HCT116 (cell line): Measurements from ENCODE around the gene SLC35F1. TPM values are rescaled to one million over a fixed set of nuclear protein-coding genes. Genes with fewer than 3 reads are reported as not detected.

Experiments
- ATAC-seq: fragments of 200-7000 bp; cut with Tn5 transposase; 2 replicates; pipeline ENCODE4 v1.9.1; 2020; ENCODE audit warnings: mild to moderate bottlenecking, moderate library complexity
- BruUV-seq: library from RNA; stranded (reverse); fragments of 400-500 nt; replicated peaks from 2 replicates; lab custom pipeline; 2021; lab: Mats Ljungman, UMichigan
- CTCF ChIA-PET: fragments of 300-600 bp; sonication (Branson Sonifier 250); formaldehyde crosslinking; loops from one replicate; lab custom pipeline; 2021; ENCODE audit warnings: antibody characterized with exemption; lab: Charles Lee
- POLR2A ChIA-PET: fragments of 300-600, 350-600 bp; sonication (Branson Sonifier 250); formaldehyde crosslinking; loops from one replicate; lab custom pipeline; 2021; ENCODE audit warnings: antibody characterized with exemption; lab: Charles Lee
- RAD21 ChIA-PET, 2 experiments: fragments of 300-600 bp; sonication (Branson Sonifier 250); formaldehyde crosslinking; loops; one replicate each; lab custom pipeline; 2023; ENCODE audit warnings: low total read pairs in 2 of 2; ENCODE audit not compliant: uncharacterized antibody in 2 of 2, unreplicated experiment in 2 of 2, low non-redundant PET in 1 of 2; lab: Charles Lee
- DNase-seq: peaks from one replicate; pipeline ENCODE4 v3.0.0-alpha.2; 2010; ENCODE audit warnings: low read depth, low spot score
- H2AFZ ChIP-seq: fragments of 200-600 bp; shearing (Covaris generic), sonication (generic); 2 replicates; pipeline ENCODE4 v1.6.1; 2017; ENCODE audit warnings: low read depth, mixed run types, mixed read lengths, antibody characterized with exemption, low read length; ENCODE audit not compliant: poor library complexity, severe bottlenecking
- H3K27ac ChIP-seq: 2 replicates; pipeline ENCODE4 v1.5.1; 2012; ENCODE audit warnings: low read depth, low read length
- H3K27me3 ChIP-seq: fragments of 200-600 bp; sonication (generic); 2 replicates; pipeline ENCODE4 v1.6.1; 2016; ENCODE audit warnings: mixed run types, low read length, mixed read lengths; ENCODE audit not compliant: insufficient read depth
- H3K36me3 ChIP-seq, 2 experiments: fragments of 200-500 bp in 1 of 2; fragments of 200-600 bp in 1 of 2; sonication (Bioruptor generic) in 1 of 2; sonication (generic) in 1 of 2; 2 replicates each; pipeline versions ENCODE4 v1.5.1 to v1.6.1; 2014 to 2016; ENCODE audit warnings: low read length in 2 of 2, inconsistent platforms in 1 of 2, mixed read lengths in 1 of 2, mixed run types in 1 of 2; ENCODE audit not compliant: insufficient read depth in 2 of 2, control insufficient read depth in 1 of 2
- H3K4me1 ChIP-seq, 2 experiments: fragments of 200-600 bp in 1 of 2; sonication (generic) in 1 of 2; 2 replicates each; pipeline versions ENCODE4 v1.5.1 to v1.6.1; 2012 to 2017; ENCODE audit warnings: low read length in 2 of 2, inconsistent platforms in 1 of 2, mild to moderate bottlenecking in 1 of 2, mixed read lengths in 1 of 2, mixed run types in 1 of 2, moderate library complexity in 1 of 2; ENCODE audit not compliant: insufficient read depth in 2 of 2, control insufficient read depth in 1 of 2
- H3K4me2 ChIP-seq: fragments of 200-600 bp; sonication (generic); 2 replicates; pipeline ENCODE4 v1.6.1; 2017; ENCODE audit warnings: mixed run types, low read length, mixed read lengths
- H3K4me3 ChIP-seq, 2 experiments: fragments of 200-600 bp in 1 of 2; sonication (generic) in 1 of 2; replicated peaks in 1 of 2; 2 replicates each; pipeline ENCODE4 v1.5.1; 2011 to 2016; ENCODE audit warnings: low read length in 2 of 2, control low read depth in 1 of 2, low read depth in 1 of 2, mild to moderate bottlenecking in 1 of 2, mixed read lengths in 1 of 2, mixed run types in 1 of 2
- H3K79me2 ChIP-seq: fragments of 200-600 bp; sonication (generic); 2 replicates; pipeline ENCODE4 v1.6.1; 2017; ENCODE audit warnings: mild to moderate bottlenecking, mixed run types, low read length, moderate library complexity, mixed read lengths; ENCODE audit not compliant: insufficient read depth
- H3K9ac ChIP-seq: fragments of 200-600 bp; sonication (generic); 2 replicates; pipeline ENCODE4 v1.6.1; 2016; ENCODE audit warnings: low read length, mixed read lengths
- H3K9me2 ChIP-seq: fragments of 200-600 bp; sonication (generic), shearing (Covaris generic); 2 replicates; pipeline ENCODE4 v1.6.1; 2017; ENCODE audit warnings: mixed run types, mild to moderate bottlenecking, moderate library complexity; ENCODE audit not compliant: insufficient read depth
- H3K9me3 ChIP-seq, 2 experiments: fragments of 200-500 bp in 1 of 2; fragments of 200-600 bp in 1 of 2; sonication (Bioruptor generic) in 1 of 2; sonication (generic) in 1 of 2; 2 replicates each; pipeline ENCODE4 v1.6.1; 2014 to 2017; ENCODE audit warnings: low read length in 2 of 2, mixed read lengths in 2 of 2, inconsistent platforms in 1 of 2, low read depth in 1 of 2, mild to moderate bottlenecking in 1 of 2, mixed run types in 1 of 2, moderate library complexity in 1 of 2; ENCODE audit not compliant: control insufficient read depth in 1 of 2, insufficient read depth in 1 of 2
- H4K20me1 ChIP-seq: fragments of 200-600 bp; sonication (generic), shearing (Covaris generic); 2 replicates; pipeline ENCODE4 v1.6.1; 2017; ENCODE audit warnings: mixed run types, mild to moderate bottlenecking, moderate library complexity; ENCODE audit not compliant: insufficient read depth
- CBX3 ChIP-seq: IDR thresholded peaks from 2 replicates; pipeline ENCODE4 v1.6.1; 2012; ENCODE audit warnings: low read depth
- EGR1 ChIP-seq: IDR thresholded peaks from 2 replicates; pipeline ENCODE4 v1.6.1; 2012; ENCODE audit warnings: low read depth
- EZH2 ChIP-seq: fragments of 200-600 bp; sonication (generic); IDR thresholded peaks from 2 replicates; pipeline ENCODE4 v1.6.1; 2017; ENCODE audit warnings: antibody characterized with exemption, mixed run types
- EZH2phosphoT487 ChIP-seq: fragments of 200-600 bp; IDR thresholded peaks from 2 replicates; pipeline ENCODE4 v1.6.1; 2018; ENCODE audit warnings: antibody characterized with exemption, borderline replicate concordance
- JUND ChIP-seq: IDR thresholded peaks from 2 replicates; pipeline ENCODE4 v1.6.1; 2012
- POLR2A ChIP-seq: IDR thresholded peaks from 2 replicates; pipeline ENCODE4 v1.7.0; 2011; ENCODE audit warnings: borderline replicate concordance; ENCODE audit not compliant: insufficient read depth, insufficient read length; ENCODE audit errors: extremely low read depth
- POLR2AphosphoS5 ChIP-seq: IDR thresholded peaks from 2 replicates; pipeline ENCODE4 v1.6.1; 2011; ENCODE audit warnings: mild to moderate bottlenecking, low read depth, low read length, moderate library complexity
- SIN3A ChIP-seq: IDR thresholded peaks from 2 replicates; pipeline ENCODE4 v1.6.1; 2012; ENCODE audit warnings: low read depth
- SP1 ChIP-seq: IDR thresholded peaks from 2 replicates; pipeline ENCODE4 v1.6.1; 2012; ENCODE audit warnings: low read depth
- SRF ChIP-seq: IDR thresholded peaks from 2 replicates; pipeline ENCODE4 v1.6.1; 2012; ENCODE audit warnings: low read depth
- TCF7L2 ChIP-seq: IDR thresholded peaks from 2 replicates; pipeline ENCODE4 v1.7.0; 2011; ENCODE audit warnings: borderline replicate concordance, inconsistent platforms; ENCODE audit not compliant: insufficient read depth, insufficient read length; ENCODE audit errors: extremely low read depth
- YY1 ChIP-seq: IDR thresholded peaks from 2 replicates; pipeline ENCODE4 v1.6.1; 2011; ENCODE audit warnings: low read length, low read depth, moderate library complexity, mild to moderate bottlenecking; ENCODE audit not compliant: insufficient replicate concordance; ENCODE audit errors: extremely low read depth
- ZFX ChIP-seq: fragments of 450-650 bp; IDR thresholded peaks from 2 replicates; pipeline ENCODE4 v1.6.1; 2017
- ZNF274 ChIP-seq: fragments of 200-500 bp; sonication (Bioruptor generic); IDR thresholded peaks from 2 replicates; pipeline ENCODE4 v1.6.1; 2014; ENCODE audit warnings: mild to moderate bottlenecking, low read depth, low read length, inconsistent platforms
- intact Hi-C: fragments of 100-400 bp; cut with micrococcal nuclease; formaldehyde crosslinking; loops from 2 replicates; pipeline ENCODE4 v1.10.0; 2022
- total RNA-seq: library from RNA; stranded (reverse); gene quantifications from one replicate; pipeline ENCODE4 v1.2.1, GENCODE V29; 2021; ENCODE audit not compliant: unreplicated experiment
- TF ChIP-seq, protein P1 (sequence below): IDR thresholded peaks from 2 replicates; pipeline ENCODE4 v1.6.1; 2012
- TF ChIP-seq, protein P2 (sequence below): IDR thresholded peaks from 2 replicates; pipeline ENCODE4 v1.6.1; 2012; ENCODE audit warnings: low read depth
- TF ChIP-seq, protein P3 (sequence below), 3 experiments: fragments of 200-600 bp in 1 of 3; sonication (generic) in 1 of 3; IDR thresholded peaks in 2 of 3; conservative IDR thresholded peaks in 1 of 3; 2 replicates each; pipeline ENCODE4 v1.5.1; 2012 to 2017; ENCODE audit warnings: low read depth in 2 of 3, low read length in 2 of 3, antibody characterized with exemption in 1 of 3, borderline replicate concordance in 1 of 3, control low read depth in 1 of 3, mild to moderate bottlenecking in 1 of 3, mixed read lengths in 1 of 3, mixed run types in 1 of 3, moderate library complexity in 1 of 3; ENCODE audit not compliant: insufficient read depth in 1 of 3
- TF ChIP-seq, protein P4 (sequence below): IDR thresholded peaks from 2 replicates; pipeline ENCODE4 v1.6.1; 2012
- TF ChIP-seq, protein P5 (sequence below): IDR thresholded peaks from 2 replicates; pipeline ENCODE4 v1.6.1; 2011; ENCODE audit warnings: mild to moderate bottlenecking, low read length, moderate library complexity; ENCODE audit not compliant: insufficient replicate concordance; ENCODE audit errors: extremely low read depth

Gene SLC35F1
- total RNA-seq, 1 experiment from 2014 or later: 0.07 TPM

DNA sequence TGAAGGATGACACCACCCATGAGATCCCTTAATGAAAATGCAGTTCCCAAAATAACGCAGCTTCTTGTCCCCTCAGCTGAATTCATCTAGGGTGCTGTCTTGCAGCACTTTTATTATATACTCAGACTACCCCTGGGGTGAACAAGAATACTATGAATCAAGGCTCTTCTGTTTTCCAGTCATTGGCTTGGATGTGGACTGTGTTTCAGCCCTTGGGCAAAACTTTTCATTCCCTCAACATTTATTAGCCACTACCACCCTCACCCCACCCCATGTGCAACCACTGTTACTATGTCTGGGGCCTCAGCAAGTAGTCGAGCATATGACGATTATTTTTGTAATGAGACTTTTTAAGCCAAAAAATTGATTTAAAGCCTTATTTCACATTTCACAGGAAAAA is 321.8 kb downstream of the SLC35F1 start:
- no peak overlapping the region for H2AFZ ChIP-seq
- H3K4me1 ChIP-seq: no peaks in the 10 kb centered on the region
- 0 out of 2 replicates have a peak, but pooled peaks cover 3% of the 10 kb centered on the region for H3K27me3 ChIP-seq
- no peak overlapping the region for H3K4me3 ChIP-seq
- no peak overlapping the region for H3K4me2 ChIP-seq
- no peaks in the 10 kb centered on the region; the same call in 1 of the 2 replicates for H3K9me2 ChIP-seq
- no TSS peak for BruUV-seq
- CTCF ChIA-PET: no interaction called here
- no peaks in the 10 kb centered on the region for H3K9me3 ChIP-seq
- no peaks in the 10 kb centered on the region for H3K36me3 ChIP-seq
- POLR2A ChIA-PET: no interaction called here
- H3K79me2 ChIP-seq: no peaks in the 10 kb centered on the region
- no peak overlapping the region for H3K27ac ChIP-seq
- intact Hi-C loops: no loop called here
- no peak for DNase-seq
- RAD21 ChIA-PET: no interaction called here
- no peak for ATAC-seq
- TF ChIP-seq ZNF274 (no peak), POLR2AphosphoS5 (no peak), ZFX (no peak), SRF (no peak), EZH2phosphoT487 (no peak), SP1 (no peak), TCF7L2 (no peak), SIN3A (no peak), EZH2 (no peak), EGR1 (no peak), CBX3 (no peak), JUND (no peak), POLR2A (no peak), YY1 (no peak)
- TF ChIP-seq, protein P1, sequence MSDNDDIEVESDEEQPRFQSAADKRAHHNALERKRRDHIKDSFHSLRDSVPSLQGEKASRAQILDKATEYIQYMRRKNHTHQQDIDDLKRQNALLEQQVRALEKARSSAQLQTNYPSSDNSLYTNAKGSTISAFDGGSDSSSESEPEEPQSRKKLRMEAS: no peak
- TF ChIP-seq, protein P2, sequence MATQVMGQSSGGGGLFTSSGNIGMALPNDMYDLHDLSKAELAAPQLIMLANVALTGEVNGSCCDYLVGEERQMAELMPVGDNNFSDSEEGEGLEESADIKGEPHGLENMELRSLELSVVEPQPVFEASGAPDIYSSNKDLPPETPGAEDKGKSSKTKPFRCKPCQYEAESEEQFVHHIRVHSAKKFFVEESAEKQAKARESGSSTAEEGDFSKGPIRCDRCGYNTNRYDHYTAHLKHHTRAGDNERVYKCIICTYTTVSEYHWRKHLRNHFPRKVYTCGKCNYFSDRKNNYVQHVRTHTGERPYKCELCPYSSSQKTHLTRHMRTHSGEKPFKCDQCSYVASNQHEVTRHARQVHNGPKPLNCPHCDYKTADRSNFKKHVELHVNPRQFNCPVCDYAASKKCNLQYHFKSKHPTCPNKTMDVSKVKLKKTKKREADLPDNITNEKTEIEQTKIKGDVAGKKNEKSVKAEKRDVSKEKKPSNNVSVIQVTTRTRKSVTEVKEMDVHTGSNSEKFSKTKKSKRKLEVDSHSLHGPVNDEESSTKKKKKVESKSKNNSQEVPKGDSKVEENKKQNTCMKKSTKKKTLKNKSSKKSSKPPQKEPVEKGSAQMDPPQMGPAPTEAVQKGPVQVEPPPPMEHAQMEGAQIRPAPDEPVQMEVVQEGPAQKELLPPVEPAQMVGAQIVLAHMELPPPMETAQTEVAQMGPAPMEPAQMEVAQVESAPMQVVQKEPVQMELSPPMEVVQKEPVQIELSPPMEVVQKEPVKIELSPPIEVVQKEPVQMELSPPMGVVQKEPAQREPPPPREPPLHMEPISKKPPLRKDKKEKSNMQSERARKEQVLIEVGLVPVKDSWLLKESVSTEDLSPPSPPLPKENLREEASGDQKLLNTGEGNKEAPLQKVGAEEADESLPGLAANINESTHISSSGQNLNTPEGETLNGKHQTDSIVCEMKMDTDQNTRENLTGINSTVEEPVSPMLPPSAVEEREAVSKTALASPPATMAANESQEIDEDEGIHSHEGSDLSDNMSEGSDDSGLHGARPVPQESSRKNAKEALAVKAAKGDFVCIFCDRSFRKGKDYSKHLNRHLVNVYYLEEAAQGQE: no peak
- TF ChIP-seq, protein P3, sequence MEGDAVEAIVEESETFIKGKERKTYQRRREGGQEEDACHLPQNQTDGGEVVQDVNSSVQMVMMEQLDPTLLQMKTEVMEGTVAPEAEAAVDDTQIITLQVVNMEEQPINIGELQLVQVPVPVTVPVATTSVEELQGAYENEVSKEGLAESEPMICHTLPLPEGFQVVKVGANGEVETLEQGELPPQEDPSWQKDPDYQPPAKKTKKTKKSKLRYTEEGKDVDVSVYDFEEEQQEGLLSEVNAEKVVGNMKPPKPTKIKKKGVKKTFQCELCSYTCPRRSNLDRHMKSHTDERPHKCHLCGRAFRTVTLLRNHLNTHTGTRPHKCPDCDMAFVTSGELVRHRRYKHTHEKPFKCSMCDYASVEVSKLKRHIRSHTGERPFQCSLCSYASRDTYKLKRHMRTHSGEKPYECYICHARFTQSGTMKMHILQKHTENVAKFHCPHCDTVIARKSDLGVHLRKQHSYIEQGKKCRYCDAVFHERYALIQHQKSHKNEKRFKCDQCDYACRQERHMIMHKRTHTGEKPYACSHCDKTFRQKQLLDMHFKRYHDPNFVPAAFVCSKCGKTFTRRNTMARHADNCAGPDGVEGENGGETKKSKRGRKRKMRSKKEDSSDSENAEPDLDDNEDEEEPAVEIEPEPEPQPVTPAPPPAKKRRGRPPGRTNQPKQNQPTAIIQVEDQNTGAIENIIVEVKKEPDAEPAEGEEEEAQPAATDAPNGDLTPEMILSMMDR (IDR thresholded peaks at IDR 0.05 in 2 of 3, conservative IDR thresholded peaks at IDR 0.05 in 1 of 3; ENCODE audit: borderline replicate concordance in 1 of 3, insufficient read depth in 1 of 3, low read depth in 2 of 3, low read length in 2 of 3): no peak
- TF ChIP-seq, protein P4, sequence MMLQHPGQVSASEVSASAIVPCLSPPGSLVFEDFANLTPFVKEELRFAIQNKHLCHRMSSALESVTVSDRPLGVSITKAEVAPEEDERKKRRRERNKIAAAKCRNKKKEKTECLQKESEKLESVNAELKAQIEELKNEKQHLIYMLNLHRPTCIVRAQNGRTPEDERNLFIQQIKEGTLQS: no peak
- TF ChIP-seq, protein P5, sequence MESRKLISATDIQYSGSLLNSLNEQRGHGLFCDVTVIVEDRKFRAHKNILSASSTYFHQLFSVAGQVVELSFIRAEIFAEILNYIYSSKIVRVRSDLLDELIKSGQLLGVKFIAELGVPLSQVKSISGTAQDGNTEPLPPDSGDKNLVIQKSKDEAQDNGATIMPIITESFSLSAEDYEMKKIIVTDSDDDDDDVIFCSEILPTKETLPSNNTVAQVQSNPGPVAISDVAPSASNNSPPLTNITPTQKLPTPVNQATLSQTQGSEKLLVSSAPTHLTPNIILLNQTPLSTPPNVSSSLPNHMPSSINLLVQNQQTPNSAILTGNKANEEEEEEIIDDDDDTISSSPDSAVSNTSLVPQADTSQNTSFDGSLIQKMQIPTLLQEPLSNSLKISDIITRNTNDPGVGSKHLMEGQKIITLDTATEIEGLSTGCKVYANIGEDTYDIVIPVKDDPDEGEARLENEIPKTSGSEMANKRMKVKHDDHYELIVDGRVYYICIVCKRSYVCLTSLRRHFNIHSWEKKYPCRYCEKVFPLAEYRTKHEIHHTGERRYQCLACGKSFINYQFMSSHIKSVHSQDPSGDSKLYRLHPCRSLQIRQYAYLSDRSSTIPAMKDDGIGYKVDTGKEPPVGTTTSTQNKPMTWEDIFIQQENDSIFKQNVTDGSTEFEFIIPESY: no peak
- H3K9ac ChIP-seq: no peak overlapping the region
- H4K20me1 ChIP-seq: no peaks in the 10 kb centered on the region
